ENCODE results near the gene RALGAPA2.
A peak's percentile ranks its signal among the peaks of the same experiment; 100 is the strongest.
"Not testable (repeated sequence)": the region's sequence is repeated elsewhere in the genome, so short reads cannot be mapped to it uniquely, and the experiment has no call there.

RALGAPA2 gene

GRCh38 chr20:20363799-20364592 is 348.4 kb downstream of the RALGAPA2 start:
- DNase-seq, result peak; percentile 90 to 92

- DNase-seq, result peak; percentile 45 to 69
Observed at GRCh38 chr20:20363434-20363798, 349.0 kb downstream of the RALGAPA2 start.

- peak; percentile 84 to 91 for DNase-seq
Observed at GRCh38 chr20:20362774-20363433, 349.5 kb downstream of the RALGAPA2 start.

- DNase-seq, result peak; percentile 70 to 82
Observed at GRCh38 chr20:20360464-20360863, 352.0 kb downstream of the RALGAPA2 start.

GRCh38 chr20:20359628-20360027 is 352.8 kb downstream of the RALGAPA2 start:
- no peak for DNase-seq

- DNase-seq, result peak in 1 of 2 experiments; percentile 34
Observed at GRCh38 chr20:20358801-20359200, 353.6 kb downstream of the RALGAPA2 start.

GRCh38 chr20:20355503-20355902 is 356.9 kb downstream of the RALGAPA2 start:
- not testable (repeated sequence) for DNase-seq

GRCh38 chr20:20353576-20353975 is 358.9 kb downstream of the RALGAPA2 start:
- no peak for DNase-seq

GRCh38 chr20:20344476-20344875 is 368.0 kb downstream of the RALGAPA2 start:
- no peak for DNase-seq

GRCh38 chr20:20343932-20344331 is 368.5 kb downstream of the RALGAPA2 start:
- no peak for DNase-seq

Measured in NCI-H524 (cell line).